Inflammatory macrophage (primary cell): ENCODE results near the gene MAGI2.

Experiments
- DNase-seq, 2 donors: peaks; one replicate each; pipeline ENCODE4 v3.0.0-alpha.2; 2020 to 2022

Gene MAGI2

DNA sequence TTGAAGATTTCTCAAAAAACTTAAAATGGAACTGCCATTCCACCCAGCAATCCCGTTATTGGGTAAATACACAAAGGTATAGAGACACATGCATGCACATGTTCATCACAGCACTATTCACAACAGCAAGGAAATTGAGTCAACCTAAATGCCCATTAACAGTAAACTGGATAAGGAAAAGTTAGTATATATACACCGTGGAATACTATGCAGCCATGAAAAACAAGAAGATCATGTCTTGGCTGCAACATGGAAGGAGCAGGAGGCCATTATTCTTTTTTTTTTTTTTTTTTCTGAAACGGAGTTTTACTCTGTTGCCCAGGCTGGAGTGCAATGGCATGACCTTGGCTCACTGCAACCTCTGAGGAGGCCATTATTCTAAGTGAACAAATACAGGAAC is 749.0 kb downstream of the MAGI2 start:
- DNase-seq = no peak

DNA sequence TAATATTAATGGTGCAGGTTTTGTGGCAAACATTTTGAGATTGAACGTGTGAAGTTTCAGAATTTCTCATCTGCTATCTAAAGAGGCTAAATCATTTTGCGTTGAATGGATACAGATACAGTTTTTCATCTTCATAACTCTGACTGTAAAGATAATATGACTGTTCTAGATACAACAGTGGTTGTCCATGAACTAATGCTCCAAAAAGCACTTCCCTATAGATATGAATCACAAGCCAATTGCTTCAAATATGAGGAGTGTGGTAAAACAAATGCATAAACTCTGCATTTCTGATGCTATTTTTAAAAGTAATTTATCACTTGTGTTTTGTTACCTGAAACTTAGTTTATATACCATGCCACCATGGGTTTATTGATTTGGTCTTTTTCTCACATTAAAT is 750.1 kb downstream of the MAGI2 start:
- no peak for DNase-seq

DNA sequence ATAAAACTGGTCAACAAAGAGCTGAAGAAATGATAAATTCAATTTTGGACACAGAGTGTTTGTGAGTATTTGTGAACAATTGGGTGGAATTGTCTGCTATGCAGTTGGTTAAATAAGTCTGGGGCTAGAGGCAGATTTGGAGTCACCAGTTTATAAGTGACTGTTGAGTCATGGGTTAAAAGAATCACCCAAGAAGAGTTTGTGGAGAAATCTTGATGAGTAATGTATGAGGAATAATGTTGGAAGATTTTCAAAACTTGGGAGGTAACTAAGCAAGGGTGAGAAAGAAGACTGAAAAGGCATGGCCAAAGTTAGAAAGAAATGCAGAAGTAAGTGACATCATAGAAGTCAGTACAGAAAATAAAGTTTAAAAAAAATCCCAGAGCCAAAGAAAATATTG is 750.7 kb downstream of the MAGI2 start:
- DNase-seq = no peak

DNA sequence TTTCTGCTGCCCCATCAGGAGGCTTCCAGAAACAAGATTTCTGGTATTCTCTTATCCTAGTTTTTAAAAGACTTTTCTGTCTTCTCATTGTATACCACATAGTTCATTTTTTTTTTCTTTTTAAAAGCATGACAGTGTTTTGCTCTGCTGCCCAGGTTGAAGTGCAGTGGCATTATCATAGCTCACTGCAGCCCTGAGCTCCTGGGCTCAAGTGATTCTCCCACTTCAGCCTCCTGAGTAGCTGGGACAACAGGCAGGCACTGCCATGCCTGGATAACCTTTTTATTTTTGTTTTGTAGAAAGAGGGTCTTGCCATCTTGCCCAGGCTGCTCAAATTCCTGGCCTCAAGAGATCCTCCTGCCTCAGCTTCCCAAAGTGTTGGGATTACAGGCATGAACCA is 757.6 kb downstream of the MAGI2 start:
- DNase-seq = no peak

DNA sequence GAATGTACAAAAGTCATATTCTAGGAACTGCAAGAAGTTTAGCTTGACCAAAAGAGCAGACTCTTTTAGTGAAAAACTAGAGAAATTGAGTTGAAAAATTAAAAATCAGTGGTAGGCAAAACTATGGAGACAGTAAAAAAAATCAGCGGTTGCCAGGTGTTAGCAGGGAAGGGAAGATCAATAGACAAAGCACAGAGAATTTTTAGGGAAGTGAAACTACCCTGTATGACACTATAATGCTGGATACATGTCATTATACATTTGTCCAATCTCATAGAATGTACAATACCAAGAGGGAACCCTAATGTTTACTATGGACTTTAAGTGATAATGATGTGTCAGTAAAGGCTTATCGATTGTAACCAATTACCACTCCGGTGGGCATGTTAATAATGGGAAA is 761.9 kb downstream of the MAGI2 start:
- DNase-seq = no peak

DNA sequence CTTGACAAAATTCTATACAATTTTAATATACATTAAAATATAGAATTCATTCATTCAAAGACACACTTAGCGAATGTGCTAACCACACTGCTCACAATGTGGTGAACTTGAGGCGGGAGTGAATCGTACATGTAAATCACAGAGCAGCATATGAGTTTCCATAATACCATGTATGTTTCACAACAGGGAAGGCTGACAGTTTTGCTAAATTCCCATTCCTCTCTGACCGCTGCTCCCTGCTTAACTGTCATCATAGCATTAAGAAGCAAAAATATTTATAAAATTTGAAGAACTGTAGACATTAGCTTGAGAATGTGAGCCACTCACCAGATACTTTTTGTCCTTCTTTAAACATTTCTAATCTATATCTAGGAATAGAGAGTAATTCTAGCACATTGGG is 763.3 kb downstream of the MAGI2 start:
- DNase-seq = no peak

DNA sequence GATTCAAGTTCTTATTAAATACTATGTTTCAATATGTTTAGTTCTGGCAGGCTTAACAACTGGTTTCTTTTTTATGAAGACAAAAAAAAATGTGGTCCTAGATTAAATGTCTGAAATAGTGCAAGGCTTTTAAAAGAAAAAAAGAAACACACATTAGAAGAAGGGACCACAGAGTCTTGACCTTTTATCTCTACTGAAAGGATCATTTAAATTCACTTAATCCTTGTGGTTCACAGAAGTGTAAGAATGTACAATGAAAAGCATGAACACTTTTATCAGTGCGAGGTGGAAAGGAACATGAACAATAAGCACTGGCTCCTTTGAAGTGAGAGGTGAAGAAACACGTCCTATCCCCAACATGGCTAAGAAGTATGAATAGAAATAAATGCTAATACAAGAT is 765.1 kb downstream of the MAGI2 start:
- no peak for DNase-seq

DNA sequence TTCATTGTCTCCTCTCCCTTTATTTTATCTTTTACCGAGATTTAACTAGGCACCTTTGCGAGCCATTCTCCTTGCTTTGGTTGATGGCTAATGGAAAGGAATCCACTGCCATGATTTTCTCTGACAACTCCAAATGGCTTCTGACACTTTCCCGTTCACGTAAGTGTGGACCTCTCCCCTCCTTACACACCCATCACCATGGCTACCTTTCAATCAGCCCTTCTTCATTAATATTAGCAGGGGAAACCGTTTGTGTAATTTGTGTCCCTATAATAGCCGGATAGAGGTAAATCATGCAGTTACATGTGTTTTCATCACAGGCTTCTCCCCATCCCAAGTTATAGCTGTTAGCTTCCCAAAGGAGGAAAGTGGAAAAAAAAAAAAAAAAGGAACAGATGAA is 767.3 kb downstream of the MAGI2 start:
- DNase-seq = no peak

DNA sequence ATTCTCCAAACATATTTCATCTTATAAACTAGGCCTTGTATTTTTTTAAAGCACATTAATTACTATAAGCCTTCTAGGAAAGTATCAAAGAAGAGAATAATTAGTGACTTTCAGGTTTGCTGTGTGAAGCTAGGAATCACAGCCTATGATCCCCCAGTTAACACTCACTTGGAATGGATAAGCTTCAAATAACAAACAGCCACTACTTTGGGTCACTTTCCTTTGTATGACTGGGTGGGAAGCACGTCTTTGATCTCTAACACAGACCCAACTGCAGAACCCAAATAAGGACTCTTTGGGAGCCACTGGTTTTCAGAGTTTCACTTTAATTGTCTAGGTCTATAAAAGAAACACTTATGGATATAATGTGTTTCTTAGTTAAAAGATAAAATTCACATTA is 769.3 kb downstream of the MAGI2 start:
- no peak for DNase-seq

DNA sequence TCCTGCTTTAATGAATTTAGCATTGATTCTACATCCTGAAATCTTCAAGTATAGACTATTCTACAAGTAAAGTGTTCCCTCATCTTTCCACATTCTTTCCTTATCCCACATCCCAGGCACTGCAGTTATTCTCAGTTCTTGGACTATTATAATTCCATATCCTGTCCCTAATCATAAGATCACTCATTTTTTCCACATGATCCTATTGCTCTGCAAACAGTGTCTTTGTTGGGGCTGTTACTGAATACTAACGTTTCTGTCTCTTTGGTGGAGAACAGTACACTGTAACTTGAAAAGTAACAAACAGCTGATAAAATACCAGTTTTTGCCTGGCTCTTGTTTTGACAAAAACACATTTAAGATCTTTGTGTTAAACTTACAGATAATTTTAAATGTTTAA is 769.9 kb downstream of the MAGI2 start:
- no peak for DNase-seq

DNA sequence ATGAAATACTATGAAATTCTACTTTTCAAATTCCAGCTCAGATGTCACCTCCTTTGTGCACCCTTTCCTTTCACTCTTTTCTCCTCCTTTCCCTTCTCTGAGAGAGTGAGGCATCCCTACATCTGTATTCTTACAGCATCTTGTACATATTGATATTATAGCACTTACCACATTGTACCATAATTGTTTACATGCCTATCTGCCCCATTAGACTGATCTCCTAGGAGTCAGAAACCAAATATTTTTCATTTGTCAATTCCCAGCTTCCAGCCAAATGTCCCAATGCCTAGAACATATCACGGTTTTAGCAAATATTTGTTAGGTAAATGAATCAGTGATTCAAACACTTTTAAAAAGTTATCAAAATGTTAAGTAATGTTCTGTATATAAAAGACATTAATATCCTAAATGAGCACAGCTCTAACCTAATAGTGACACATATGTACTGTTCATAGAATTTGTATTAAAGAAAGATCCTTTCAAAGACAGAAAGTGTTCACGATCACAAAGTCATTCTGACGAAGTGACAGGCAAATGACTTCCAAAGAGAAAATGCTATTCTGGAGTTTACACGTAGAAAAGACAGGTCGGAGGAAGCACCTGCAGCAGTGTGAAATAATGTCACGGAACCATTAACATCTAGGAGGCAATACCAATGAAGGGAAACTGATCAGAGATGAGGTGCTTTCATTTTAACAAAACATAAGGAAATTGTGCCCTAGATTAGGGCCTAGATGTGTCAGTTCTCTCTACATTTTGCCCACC is 774.2 kb downstream of the MAGI2 start:
- DNase-seq = no peak

DNA sequence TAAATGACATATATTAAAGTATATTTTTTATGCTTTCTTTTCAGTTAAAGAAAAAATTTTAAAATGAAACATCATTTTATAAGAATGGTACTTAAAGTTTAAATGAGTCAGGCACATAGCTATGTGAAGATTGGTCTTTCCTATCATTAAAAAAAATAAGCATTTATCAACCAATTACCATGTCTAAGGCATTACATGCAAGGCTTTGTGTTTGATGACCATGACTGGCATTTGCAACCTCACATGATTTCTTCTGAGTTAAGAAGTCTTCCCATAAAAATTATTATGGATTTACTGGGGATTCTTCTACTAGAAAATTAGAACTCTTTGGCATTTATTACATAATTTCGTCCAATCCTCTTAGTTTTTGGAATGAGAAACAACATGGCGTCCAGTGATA is 776.1 kb downstream of the MAGI2 start:
- no peak for DNase-seq

DNA sequence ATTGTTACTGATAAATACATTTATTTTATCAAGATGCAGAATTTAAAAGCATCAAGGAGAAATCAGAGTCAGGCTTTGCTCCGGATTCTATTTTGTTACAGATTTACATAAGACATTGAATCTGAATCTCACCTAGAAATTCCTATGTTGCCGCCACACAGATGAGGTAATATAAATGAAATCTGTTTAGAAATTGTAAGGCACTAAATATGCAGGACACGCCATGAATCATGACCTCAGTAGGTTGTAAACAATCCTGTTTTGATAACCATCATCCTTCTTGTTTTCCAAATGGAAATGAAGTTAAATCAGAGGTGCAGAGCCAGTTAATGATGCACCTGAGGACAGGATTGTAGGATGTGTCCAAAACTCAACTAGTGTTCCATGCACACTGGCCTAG is 778.0 kb downstream of the MAGI2 start:
- no peak for DNase-seq

DNA sequence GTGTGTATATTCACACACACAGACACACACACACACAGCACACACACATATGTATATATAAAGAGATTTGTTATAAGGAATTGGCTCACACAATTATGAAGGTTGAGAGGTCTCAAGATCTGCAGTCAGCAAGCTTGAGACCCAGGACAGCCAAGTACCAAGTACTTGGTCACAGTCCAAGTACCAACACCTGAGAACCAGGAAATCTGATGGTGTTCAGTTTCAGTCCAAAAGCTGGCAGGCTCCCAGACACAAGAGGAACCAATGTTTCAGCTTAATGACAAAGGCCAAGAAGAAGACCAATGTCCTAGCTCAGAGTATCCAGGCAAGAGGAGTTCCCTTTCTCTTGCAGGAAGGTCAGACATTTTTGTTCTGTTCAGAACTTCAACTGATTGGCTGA is 780.2 kb downstream of the MAGI2 start:
- no peak for DNase-seq

DNA sequence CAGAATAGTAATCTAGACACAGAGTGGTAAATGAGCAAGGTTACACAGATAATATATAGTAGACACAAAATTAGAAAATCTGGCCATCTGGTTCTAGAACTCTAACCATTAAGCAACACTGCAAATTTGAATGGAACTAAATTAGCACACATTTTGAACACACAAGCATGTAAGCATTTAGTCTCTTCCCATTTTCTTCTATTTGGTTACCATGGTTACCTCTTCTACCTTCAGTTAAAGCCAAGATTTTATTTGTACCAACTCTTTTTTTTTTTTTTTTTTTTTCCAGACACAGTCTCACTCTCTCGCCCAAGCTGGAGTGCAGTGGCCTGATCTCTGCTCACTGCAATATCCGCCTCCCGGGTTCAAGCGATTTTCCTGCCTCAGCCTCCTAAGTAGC is 790.5 kb downstream of the MAGI2 start:
- no peak for DNase-seq

DNA sequence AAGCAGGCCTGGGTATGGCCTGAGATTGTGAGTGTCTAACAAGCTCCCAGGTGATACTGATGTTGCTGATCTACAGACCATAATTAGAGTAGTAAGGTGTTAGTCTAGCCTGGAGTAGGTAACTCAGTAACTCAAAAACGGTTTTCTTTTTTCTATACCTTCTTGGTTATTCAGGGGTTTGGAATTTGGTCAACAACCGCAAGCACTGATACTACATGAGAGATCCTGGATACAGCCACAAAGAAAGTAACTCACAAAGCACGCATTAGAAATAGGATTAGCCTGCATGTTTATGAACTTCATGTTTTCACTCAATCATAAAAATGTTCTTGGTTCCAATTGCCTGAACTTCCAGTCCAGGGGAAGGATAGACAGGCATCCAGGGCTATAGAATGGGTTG is 803.5 kb downstream of the MAGI2 start:
- no peak for DNase-seq

DNA sequence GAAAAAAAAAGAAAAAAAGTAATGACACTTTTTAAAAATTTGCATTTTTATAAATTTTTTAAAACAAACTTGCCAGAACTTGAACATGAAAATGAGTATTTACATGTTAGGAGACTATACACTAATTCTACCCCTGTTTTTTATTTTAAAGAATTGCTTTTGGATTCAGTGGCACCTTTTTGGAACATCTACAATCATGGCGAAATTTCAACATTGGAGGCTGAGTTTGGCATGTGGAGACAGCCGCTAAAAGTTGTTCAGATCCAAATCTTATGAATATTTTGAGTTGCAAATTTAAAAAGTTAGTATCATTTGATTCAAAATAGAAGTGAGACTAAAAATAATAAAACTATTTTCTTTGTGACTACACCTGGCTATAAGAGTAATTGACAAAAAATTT is 804.2 kb downstream of the MAGI2 start:
- no peak for DNase-seq

DNA sequence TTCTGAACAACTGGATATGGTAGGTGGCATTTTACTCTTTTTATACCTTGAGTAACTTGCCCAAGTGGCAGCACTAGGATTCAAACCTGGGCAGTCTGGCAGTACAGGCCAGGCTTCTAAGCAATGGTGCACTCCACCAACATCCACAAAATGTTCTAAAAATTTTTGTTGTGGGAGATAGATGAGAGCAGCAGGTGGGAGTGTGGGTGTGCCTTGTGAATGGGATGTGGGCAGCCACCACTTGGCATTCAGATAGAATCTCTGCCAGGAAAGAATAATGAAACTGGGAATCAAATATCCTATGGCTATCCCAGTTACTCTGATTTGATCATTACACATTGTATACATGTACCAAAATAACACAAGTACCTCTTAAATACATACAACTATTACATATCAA is 810.7 kb downstream of the MAGI2 start:
- DNase-seq = no peak

DNA sequence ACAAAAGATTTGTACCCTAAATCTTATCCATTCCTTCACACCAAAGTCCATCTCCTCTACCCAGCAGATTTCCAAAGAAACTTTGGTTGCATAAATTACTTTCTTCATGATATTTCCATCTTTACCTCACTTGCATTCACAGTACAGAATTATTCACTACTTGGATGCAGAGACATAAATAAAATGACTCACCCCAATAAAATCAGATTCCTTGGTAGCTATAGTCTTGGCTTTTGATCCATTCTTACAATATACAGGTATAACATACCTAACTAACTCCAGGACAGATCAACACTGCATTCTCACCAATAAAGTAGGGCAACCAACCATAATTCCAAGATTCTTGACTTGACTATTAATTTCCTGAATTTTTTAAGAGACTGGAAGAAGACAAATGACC is 815.1 kb downstream of the MAGI2 start:
- DNase-seq = no peak

DNA sequence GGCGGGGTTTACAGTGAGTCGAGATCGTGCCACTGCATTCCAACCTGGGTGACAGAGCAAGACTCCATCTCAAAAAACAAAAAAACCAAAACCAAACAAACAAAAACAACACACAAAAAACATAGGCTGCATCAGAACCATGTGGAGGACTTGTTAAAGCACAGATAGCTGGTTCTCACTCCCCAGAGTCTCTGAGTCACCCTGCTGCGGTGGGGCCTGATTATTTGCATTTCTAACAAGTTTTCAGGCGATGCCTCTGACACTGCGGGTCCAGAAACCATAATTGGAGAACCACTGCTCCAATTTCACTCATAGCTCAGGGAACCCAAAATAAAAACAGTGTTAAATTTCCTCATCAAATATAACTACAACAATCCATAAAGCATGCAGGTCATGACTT is 816.7 kb downstream of the MAGI2 start:
- no peak for DNase-seq

DNA sequence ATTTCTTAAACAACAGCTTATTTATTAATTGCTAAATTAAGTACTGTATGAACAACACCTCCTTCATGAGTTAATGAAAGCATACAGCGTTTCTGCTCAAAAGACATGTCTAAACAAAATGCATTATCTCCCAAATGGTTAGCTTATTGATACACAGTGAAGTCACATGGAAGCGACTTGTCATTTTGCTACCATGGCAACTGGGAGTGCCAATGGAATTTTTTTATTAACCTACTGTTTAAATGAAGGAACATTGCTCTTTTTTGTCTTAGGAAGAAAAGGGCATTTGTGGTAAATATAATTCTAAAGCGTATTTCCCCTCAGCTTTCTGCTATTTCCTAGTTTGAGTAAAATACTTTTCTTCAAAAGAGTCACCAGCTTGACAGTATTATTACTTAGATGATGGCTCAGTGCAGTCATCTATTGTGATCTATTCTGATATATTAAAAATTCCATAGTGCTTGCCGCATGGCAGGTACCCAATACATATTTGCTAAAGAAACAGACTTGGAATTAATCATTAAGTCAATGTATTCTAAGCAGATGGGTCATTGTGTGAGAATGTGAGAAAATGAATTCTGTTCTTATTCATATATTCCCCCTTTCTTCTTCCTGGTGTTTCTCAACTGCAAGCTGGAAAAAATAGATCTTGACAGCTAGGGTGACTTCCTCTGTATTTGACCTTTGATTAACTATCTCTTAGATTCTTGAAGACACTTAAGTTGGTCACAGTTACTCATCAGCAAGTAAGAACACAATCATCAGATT is 818.3 kb downstream of the MAGI2 start:
- DNase-seq = no peak

DNA sequence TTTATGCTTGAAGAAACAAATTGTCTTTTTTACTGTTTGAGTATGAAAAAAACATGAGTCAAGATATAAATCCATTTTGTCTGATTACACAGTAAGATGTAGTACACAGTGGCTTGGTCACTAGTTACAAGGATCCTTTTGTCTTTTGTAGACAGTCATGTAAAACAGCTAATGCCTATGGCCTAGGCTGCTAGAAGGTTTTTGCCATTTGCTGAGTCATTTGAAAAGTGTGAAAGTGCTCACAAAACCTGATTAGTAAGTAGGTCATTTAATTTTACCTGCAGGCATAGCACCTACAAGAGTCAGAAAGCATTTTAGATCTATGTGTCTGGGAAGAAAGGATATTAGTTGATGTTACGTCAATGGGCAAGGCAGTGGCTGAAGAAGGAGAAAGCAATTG is 819.4 kb downstream of the MAGI2 start:
- no peak for DNase-seq

DNA sequence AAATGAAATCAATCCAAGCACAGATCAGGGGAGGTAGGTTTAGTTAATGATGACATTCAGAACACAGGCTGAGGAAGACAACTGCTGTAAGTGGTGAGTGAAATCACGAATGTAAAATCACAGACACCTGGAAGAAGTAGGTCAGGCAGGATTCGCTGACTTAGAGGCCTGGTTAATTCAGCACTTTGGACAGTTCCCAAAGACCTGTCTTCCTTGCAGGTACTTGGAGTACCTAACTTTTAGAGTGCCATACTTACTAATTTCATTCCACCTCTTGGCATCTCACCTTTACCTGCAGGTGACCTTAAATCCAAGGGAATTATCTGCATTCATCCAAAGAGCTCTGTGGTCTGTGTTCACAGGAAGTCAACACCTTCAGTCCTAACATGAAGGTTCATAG is 832.5 kb downstream of the MAGI2 start:
- DNase-seq = no peak

DNA sequence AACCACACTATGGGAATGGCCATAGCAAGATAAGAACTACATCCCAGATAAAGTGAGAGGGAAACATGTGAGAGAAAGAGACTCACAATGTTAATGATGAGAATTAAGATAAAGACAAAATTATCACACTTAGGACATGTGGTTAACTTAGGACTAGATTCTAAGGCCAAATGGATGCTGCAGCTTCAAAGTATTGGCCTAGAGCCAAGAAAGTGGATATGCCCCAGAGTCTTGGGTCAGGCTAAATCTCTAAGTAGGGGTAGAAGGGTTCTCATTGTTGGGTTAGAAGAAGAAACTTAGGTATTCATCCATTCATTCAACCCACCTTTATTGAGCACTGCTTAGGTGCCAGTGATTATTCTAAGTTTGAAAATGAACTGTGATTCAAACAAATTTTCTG is 836.9 kb downstream of the MAGI2 start:
- no peak for DNase-seq

DNA sequence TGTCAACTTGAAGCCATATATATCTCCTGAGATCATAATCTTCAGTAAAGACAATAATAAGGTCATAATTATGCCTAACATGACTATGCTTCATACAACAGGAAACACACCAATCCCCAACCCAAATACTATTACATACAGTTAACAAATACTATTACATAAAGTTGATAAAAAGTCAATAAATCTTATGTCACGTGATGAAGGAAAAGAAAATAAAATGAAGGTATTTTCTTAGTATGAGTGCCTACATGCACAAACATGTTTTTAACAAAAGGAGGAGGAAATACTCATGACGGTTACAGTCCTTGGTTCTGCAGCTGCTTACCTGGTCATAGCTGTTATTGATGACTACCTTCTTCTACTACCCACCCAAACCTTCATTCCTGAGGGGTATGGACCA is 844.2 kb downstream of the MAGI2 start:
- DNase-seq = no peak
